ENCODE data around the gene PAPOLA.

The PAPOLA gene

GRCh38 chr14:96584199-96584906, 82.2 kb downstream of the PAPOLA start:
- Histone ChIP-seq H3K27ac (no peak overlapping the region), H3K36me3 (ENCODE audit: control insufficient read depth, insufficient read depth, low read length) (no peaks in the 10 kb centered on the region), H3K9ac (no peak overlapping the region), H3K4me2 (ENCODE audit: low read length) (no peak overlapping the region), H3K4me1 (no peaks in the 10 kb centered on the region), H2AFZ (peak overlapping the region; percentile 36), H3K9me3 (ENCODE audit: control insufficient read depth, low read length) (no peaks in the 10 kb centered on the region), H3K79me2 (no peaks in the 10 kb centered on the region), H3K4me3 (ENCODE audit: low read depth, low read length) (no peak overlapping the region), H3K27me3 (ENCODE audit: control insufficient read depth, insufficient read depth, low read length) (no peaks in the 10 kb centered on the region)
- TF ChIP-seq CTCF (IDR thresholded peaks at IDR 0.05) = peak; percentile 44

- no peaks in the 10 kb centered on the region for H3K79me2 ChIP-seq
- H3K4me3 ChIP-seq (ENCODE audit: low read depth, low read length) = no peak overlapping the region
- H3K36me3 ChIP-seq (ENCODE audit: control insufficient read depth, insufficient read depth, low read length) = no peaks in the 10 kb centered on the region
- no peaks in the 10 kb centered on the region for H3K4me1 ChIP-seq
- H3K4me2 ChIP-seq (ENCODE audit: low read length) = no peak overlapping the region
- H3K9ac ChIP-seq = no peak overlapping the region
- no peak overlapping the region for H2AFZ ChIP-seq
- no peak for TF ChIP-seq CTCF (IDR thresholded peaks at IDR 0.05)
- H3K9me3 ChIP-seq (ENCODE audit: control insufficient read depth, low read length) = no peaks in the 10 kb centered on the region
- no peak overlapping the region for H3K27ac ChIP-seq
- H3K27me3 ChIP-seq (ENCODE audit: control insufficient read depth, insufficient read depth, low read length) = no peaks in the 10 kb centered on the region
These were observed 82.9 kb downstream of the PAPOLA start for GRCh38 chr14:96584907-96585671.

- H3K27me3 ChIP-seq (ENCODE audit: control insufficient read depth, insufficient read depth, low read length) = no peaks in the 10 kb centered on the region
- no peak overlapping the region for H3K9ac ChIP-seq
- no peak overlapping the region for H3K27ac ChIP-seq
- H3K79me2 ChIP-seq = no peaks in the 10 kb centered on the region
- no peaks in the 10 kb centered on the region for H3K9me3 ChIP-seq (ENCODE audit: control insufficient read depth, low read length)
- H3K36me3 ChIP-seq (ENCODE audit: control insufficient read depth, insufficient read depth, low read length) = no peaks in the 10 kb centered on the region
- no peak overlapping the region for H2AFZ ChIP-seq
- no peak overlapping the region for H3K4me2 ChIP-seq (ENCODE audit: low read length)
- H3K4me3 ChIP-seq (ENCODE audit: low read depth, low read length) = no peak overlapping the region
- no peak for TF ChIP-seq CTCF (IDR thresholded peaks at IDR 0.05)
- no peaks in the 10 kb centered on the region for H3K4me1 ChIP-seq
These were observed 83.5 kb downstream of the PAPOLA start for GRCh38 chr14:96585672-96586013.

GRCh38 chr14:96586056-96586455, 83.9 kb downstream of the PAPOLA start:
- H3K36me3 ChIP-seq (ENCODE audit: control insufficient read depth, insufficient read depth, low read length) = no peaks in the 10 kb centered on the region
- no peak overlapping the region for H2AFZ ChIP-seq
- no peak overlapping the region for H3K4me2 ChIP-seq (ENCODE audit: low read length)
- H3K79me2 ChIP-seq = no peaks in the 10 kb centered on the region
- H3K4me1 ChIP-seq = no peaks in the 10 kb centered on the region
- H3K4me3 ChIP-seq (ENCODE audit: low read depth, low read length) = no peak overlapping the region
- no peak overlapping the region for H3K27ac ChIP-seq
- no peak overlapping the region for H3K9ac ChIP-seq
- no peaks in the 10 kb centered on the region for H3K9me3 ChIP-seq (ENCODE audit: control insufficient read depth, low read length)
- TF ChIP-seq CTCF (IDR thresholded peaks at IDR 0.05) = no peak
- no peaks in the 10 kb centered on the region for H3K27me3 ChIP-seq (ENCODE audit: control insufficient read depth, insufficient read depth, low read length)
